GM23248 (cell line): Measurements from ENCODE around the gene ERFL.

Experiments used
- EZH2 ChIP-seq: fragments of 200-600 bp; sonication (generic); IDR thresholded peaks from 2 replicates; pipeline ENCODE4 v1.6.1; 2018; ENCODE audit warnings: antibody characterized with exemption, mild to moderate bottlenecking; ENCODE audit not compliant: insufficient read depth, poor library complexity, severe bottlenecking
- EZH2phosphoT487 ChIP-seq: fragments of 200-600 bp; sonication (generic); IDR thresholded peaks from 2 replicates; pipeline ENCODE4 v1.6.1; 2018; ENCODE audit warnings: antibody characterized with exemption, moderate library complexity, mild to moderate bottlenecking, low read depth; ENCODE audit not compliant: insufficient read depth

GRCh38 chr19:41969772-41970458, 41.7 kb upstream of the ERFL start:
- TF ChIP-seq EZH2 = no peak
- TF ChIP-seq EZH2phosphoT487 = no peak
